ENCODE data around the gene PPIL6. TPM values are rescaled to one million over a fixed set of nuclear protein-coding genes. Genes with fewer than 3 reads are reported as not detected.

Gene PPIL6
- total and polyA plus RNA-seq, 2 experiments from 2014 or later, result 2.6 to 2.9 TPM

DNA sequence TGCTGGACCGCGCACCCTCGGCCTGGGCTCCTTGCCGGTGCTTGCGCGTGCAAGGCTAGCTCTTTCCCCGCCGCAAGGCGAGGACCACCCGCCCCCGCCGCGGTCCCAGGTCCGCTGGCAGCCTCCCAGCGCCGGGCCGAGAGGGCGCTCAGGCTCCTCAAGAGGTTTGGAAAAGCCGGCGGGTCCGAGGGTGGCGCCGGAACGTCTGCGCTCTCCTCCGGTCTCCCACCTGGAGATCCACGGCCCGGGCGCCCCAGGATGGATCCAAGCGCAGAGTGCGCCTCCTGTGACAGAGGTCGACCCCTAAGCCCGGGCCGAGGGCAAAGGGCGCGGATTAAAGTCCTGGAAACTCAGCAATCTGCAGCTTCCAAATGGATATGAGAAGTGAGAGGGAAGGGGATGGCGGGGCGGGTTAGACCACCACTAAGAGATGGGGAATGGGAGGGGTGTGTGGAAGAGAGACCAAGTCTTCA, 15.7 kb upstream of the PPIL6 start:
- H2AFZ ChIP-seq, result peak overlapping the region; percentile 98

DNA sequence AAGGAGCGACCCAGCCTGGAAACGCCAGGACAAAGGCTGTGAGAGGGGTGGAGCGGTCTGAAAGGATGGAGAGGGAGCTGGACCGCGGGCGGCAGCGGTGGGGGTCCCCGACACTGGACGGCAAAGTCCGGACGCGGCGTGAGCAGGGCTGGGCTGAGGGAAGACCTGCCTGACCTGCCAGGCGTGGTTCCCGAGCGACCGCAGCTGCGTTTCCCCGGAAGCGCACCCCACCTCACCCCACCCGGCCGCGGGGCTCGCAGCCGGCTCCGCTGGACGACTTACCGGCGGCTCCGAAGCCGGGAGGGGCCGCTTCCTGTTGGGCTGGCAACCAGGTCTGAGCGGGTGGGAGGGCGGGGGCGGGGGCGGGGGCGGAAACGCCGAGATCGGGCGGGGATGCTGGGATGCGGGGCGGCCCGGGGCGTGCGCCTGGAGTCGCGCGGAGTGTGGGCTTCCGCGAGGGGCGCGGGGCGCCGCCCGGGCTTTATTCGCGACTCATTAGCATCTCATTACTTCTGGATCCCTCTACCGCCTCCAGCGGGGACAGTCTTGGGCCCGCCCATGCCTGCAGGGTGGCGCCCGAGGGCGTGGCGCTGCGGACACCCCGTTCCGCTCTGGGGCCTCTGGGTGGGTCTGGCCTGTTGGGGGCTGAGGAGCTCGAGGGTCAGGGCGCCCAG, 15.1 kb upstream of the PPIL6 start, which contains the start of gene MICAL1:
MICAL1 (minus strand) TSS at position 336 of the 674 bp plus-strand sequence. CDS start 1,576 bp downstream, outside the sequence.
- no peaks in the 10 kb centered on the region for H3K36me3 ChIP-seq (replicated peaks; ENCODE audit: insufficient read depth, low read depth)
- peak within 1 kb of the TSS; percentile 93 for H3K4me2 ChIP-seq
- H3K27me3 ChIP-seq, result no peaks in the 10 kb centered on the region
- peak within 1 kb of the TSS; percentile 87 for H3K27ac ChIP-seq
- under 1% methylated on average over 39 of the region's 70 CpGs for WGBS (ENCODE audit: low lambda C conversion rate, missing lambda C conversion rate)
- H3K4me1 ChIP-seq (ENCODE audit: insufficient read depth), result peaks cover 10% of the 10 kb centered on the region
- TF ChIP-seq EZH2phosphoT487 (IDR thresholded peaks at IDR 0.05; ENCODE audit: low read depth, severe bottlenecking, unreplicated experiment), result no peak
- TF ChIP-seq CTCF (IDR thresholded peaks at IDR 0.05; ENCODE audit: poor library complexity), result peak; percentile 26
- no peak for TF ChIP-seq EZH2 (IDR thresholded peaks at IDR 0.05; ENCODE audit: borderline replicate concordance)
- H3K9me2 ChIP-seq (replicated peaks; ENCODE audit: insufficient read depth), result no peaks in the 10 kb centered on the region
- H2AFZ ChIP-seq, result peak within 1 kb of the TSS; percentile 98
- H4K20me1 ChIP-seq (ENCODE audit: insufficient read depth, poor library complexity, severe bottlenecking), result no peaks in the 10 kb centered on the region
- peak; percentile 84 for DNase-seq (ENCODE audit: low spot score)
- no peaks in the 10 kb centered on the region for H3K9me3 ChIP-seq (ENCODE audit: low read depth)
- H3K79me2 ChIP-seq, result peaks cover 6% of the 10 kb centered on the region
- peak within 1 kb of the TSS; percentile 95 for H3K4me3 ChIP-seq

More for the DNA sequence above, 15.7 kb upstream of the PPIL6 start:
- WGBS (ENCODE audit: low lambda C conversion rate, missing lambda C conversion rate), result 5% methylated on average over 25 of the region's 38 CpGs
- DNase-seq (ENCODE audit: low spot score), result no peak
- H3K9me2 ChIP-seq (replicated peaks; ENCODE audit: insufficient read depth), result no peaks in the 10 kb centered on the region
- peak overlapping the region; percentile 93 for H3K4me2 ChIP-seq
- no peaks in the 10 kb centered on the region for H3K9me3 ChIP-seq (ENCODE audit: low read depth)
- H3K4me1 ChIP-seq (ENCODE audit: insufficient read depth), result peaks cover 10% of the 10 kb centered on the region
- peaks cover 6% of the 10 kb centered on the region for H3K79me2 ChIP-seq
- no peaks in the 10 kb centered on the region for H3K36me3 ChIP-seq (replicated peaks; ENCODE audit: insufficient read depth, low read depth)
- TF ChIP-seq CTCF (IDR thresholded peaks at IDR 0.05; ENCODE audit: poor library complexity) (peak; percentile 2), EZH2 (IDR thresholded peaks at IDR 0.05; ENCODE audit: borderline replicate concordance) (no peak)
- H3K4me3 ChIP-seq, result peak overlapping the region; percentile 95
- H3K27me3 ChIP-seq, result no peaks in the 10 kb centered on the region
- H4K20me1 ChIP-seq (ENCODE audit: insufficient read depth, poor library complexity, severe bottlenecking), result no peaks in the 10 kb centered on the region
- peak overlapping the region; percentile 87 for H3K27ac ChIP-seq

DNA sequence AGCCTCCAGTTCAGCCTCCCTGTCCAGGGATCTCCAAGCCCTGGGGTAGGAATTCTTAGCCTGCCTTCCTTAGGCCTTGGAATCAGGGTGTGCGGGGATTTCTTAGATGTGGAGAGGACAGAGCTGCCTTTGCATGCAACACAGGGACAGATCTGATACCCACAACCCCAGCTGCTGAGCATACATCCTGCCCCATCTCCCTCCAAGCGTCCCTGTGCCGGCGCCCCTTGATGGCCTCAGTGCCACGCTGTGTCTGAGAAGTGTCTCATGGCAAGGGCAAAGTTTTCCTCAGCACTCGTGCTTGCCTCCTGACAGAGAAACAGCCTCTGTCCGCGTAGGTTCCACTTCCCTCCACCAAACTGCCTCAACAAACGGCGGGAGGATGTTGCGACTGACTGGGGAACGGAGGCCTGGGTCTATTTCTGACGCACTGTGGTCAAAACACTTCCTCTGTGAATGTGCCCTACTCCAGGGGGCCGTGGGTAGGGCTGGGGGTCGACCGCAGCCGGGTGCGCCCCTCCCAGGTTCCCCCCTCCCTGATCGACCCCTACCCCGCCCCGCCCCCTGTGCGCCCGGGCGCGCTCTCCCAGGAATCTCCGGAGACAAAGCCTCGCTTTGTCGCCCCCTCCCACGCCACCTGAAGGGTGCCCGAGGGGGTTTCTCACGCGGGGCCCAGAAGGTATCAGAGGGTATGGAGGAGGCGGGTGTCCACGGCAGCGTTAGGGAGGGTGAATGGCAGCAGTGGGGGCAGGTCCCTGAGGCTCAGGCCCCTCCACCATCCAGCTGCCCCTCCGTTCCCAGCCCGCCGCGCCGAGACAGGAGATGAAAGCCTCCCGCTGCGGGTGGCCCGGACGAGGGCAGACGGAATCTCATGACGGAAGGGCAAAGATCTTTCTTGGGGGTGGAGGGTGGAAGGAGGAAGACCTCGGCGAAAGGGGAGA, 14.3 kb upstream of the PPIL6 start:
- Histone ChIP-seq H3K4me1 (ENCODE audit: insufficient read depth) (peaks cover 7% of the 10 kb centered on the region), H3K9me2 (replicated peaks; ENCODE audit: insufficient read depth) (no peaks in the 10 kb centered on the region), H3K79me2 (peaks cover 6% of the 10 kb centered on the region), H3K9me3 (ENCODE audit: low read depth) (no peaks in the 10 kb centered on the region), H3K36me3 (replicated peaks; ENCODE audit: insufficient read depth, low read depth) (no peaks in the 10 kb centered on the region), H2AFZ (peak overlapping the region; percentile 98), H3K27ac (peak overlapping the region; percentile 87), H3K4me3 (peak overlapping the region; percentile 95), H3K27me3 (no peaks in the 10 kb centered on the region), H4K20me1 (ENCODE audit: insufficient read depth, poor library complexity, severe bottlenecking) (no peaks in the 10 kb centered on the region), H3K4me2 (peak overlapping the region; percentile 93)
- no peak for TF ChIP-seq CTCF (IDR thresholded peaks at IDR 0.05; ENCODE audit: poor library complexity)
- no peak for TF ChIP-seq EZH2 (IDR thresholded peaks at IDR 0.05; ENCODE audit: borderline replicate concordance)
- TF ChIP-seq EZH2phosphoT487 (IDR thresholded peaks at IDR 0.05; ENCODE audit: low read depth, severe bottlenecking, unreplicated experiment), result no peak
- 9% methylated on average over 36 of the region's 48 CpGs for WGBS (ENCODE audit: low lambda C conversion rate, missing lambda C conversion rate)
- peak; percentile 45 for DNase-seq (ENCODE audit: low spot score)

All from hepatocyte (in vitro differentiated cells).